ENCODE data around the gene KLRD1.
"Not testable (repeated sequence)": the region's sequence is repeated elsewhere in the genome, so short reads cannot be mapped to it uniquely, and the experiment has no call there.

Gene KLRD1

DNA sequence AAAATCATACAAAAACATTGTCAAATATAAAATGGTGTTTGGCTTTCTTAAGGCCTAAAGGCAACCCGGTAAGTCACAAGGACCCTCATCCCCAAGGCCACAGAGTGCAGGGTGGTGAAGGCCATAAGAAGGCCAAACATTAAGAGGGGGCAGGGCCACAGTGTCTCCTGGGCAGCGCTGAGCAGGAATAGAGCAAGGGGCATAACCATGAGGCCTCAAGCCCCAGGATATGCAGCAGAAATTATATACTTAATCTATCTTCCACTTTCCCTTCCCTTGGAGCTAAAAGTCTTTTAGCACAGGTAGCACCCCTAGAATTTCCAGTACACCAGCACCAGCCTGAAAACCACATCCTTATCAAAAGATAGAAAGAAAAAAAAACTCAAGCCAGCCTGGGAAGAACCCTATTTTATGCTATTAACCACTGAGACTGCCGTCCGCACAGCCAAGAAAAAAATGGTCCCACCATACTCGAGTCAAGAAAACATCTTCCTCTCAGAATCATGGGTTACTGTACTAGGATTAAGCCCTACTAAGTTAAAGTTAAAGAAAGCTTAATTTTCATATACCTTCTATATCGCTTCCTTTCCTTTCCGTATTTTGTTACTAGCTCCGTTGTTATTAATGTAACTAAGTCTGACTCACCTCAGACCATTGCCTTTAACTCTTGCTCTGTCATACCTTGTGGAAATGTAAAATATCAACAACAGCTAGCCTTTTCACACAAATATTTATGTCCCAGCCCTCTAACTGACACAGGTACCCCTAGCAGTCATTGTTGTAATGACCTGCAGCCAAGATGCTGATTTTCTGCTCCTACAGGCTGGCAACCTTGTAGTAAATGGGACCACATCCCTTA lies 62.1 kb downstream of the KLRD1 start:
- H3K4me3 ChIP-seq (replicated peaks; ENCODE audit: low read depth, low read length) = no peak overlapping the region
- TF ChIP-seq, protein P1, sequence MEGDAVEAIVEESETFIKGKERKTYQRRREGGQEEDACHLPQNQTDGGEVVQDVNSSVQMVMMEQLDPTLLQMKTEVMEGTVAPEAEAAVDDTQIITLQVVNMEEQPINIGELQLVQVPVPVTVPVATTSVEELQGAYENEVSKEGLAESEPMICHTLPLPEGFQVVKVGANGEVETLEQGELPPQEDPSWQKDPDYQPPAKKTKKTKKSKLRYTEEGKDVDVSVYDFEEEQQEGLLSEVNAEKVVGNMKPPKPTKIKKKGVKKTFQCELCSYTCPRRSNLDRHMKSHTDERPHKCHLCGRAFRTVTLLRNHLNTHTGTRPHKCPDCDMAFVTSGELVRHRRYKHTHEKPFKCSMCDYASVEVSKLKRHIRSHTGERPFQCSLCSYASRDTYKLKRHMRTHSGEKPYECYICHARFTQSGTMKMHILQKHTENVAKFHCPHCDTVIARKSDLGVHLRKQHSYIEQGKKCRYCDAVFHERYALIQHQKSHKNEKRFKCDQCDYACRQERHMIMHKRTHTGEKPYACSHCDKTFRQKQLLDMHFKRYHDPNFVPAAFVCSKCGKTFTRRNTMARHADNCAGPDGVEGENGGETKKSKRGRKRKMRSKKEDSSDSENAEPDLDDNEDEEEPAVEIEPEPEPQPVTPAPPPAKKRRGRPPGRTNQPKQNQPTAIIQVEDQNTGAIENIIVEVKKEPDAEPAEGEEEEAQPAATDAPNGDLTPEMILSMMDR (IDR thresholded peaks at IDR 0.05; ENCODE audit: low read depth, low read length, missing control alignments) = no peak
- DNase-seq (ENCODE audit: extremely low read depth, low read depth) = no peak

DNA sequence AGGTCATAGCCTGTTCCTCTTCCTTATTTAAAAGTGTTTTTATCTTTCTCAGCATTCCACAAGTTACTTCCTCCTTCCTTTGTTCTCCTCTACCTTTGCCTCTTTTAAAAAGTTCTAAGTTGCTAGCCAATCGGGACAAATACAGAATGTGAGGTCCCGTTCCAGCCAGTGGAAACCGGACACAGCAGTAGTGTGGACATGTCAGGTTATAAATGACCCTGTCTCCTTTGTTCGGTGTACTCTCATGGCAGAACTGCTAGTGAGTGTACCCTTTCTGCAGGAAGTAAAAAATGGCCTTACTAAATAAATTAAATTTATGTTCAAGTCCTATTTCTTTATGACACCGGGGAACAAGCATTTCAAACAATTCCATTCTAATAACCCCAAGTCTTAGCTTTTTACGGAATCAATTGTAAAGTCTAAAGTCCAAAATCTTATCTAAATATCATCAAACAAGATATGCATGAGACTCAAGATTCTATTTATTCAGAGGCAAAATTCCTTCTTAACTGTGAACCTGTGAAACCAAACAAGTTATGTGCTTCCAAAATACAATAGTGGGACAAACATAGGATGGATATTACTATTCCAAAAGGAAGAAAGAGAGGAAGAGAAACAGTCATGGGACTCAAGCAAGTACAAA lies 64.3 kb downstream of the KLRD1 start:
- H3K4me3 ChIP-seq (replicated peaks; ENCODE audit: low read depth, low read length); DNase-seq (ENCODE audit: extremely low read depth, low read depth): not testable (repeated sequence)

DNA sequence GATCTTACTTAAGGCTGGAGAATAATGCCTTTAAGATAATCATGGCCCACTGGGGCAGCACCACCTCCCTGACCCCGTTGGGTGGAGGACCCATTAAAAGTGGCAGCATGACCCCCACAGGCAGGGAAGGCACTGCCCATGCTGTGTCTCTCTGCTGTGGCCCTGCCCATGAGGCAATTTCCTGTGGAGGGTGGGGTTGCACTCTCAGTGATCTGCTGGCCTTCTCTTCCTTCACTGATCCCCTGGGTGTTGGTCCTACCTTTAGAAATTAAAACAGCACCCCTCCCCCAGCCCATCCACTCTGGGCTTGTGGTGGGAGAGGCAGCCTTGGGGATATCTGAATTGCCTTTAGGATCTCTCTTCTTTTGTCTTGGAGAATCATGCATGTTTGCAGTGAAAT lies 64.9 kb downstream of the KLRD1 start:
- no peak for DNase-seq (ENCODE audit: extremely low read depth, low read depth)
- H3K4me3 ChIP-seq (replicated peaks; ENCODE audit: low read depth, low read length) = no peak overlapping the region
- TF ChIP-seq, protein P1 (IDR thresholded peaks at IDR 0.05; ENCODE audit: low read depth, low read length, missing control alignments) = no peak

DNA sequence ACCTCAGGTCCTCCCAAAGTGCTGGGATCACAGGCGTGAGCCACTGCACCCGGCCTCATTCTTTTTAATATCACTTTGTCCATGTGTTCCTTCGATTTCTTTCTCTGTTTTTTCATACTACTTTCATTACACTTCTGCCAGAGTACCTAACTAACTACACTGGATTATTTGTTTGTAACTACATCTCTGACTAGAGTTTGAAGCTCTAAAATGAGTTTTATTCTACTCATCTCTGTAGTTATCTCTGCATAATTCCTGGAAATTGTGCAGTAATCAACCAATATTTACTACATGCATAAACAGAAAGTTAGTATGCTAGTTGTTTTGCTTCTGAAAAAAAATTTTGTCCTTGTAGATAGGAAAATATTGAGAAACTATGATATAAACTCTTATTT lies 67.0 kb downstream of the KLRD1 start:
- TF ChIP-seq, protein P1 (IDR thresholded peaks at IDR 0.05; ENCODE audit: low read depth, low read length, missing control alignments) = no peak
- no peak overlapping the region for H3K4me3 ChIP-seq (replicated peaks; ENCODE audit: low read depth, low read length)
- no peak for DNase-seq (ENCODE audit: extremely low read depth, low read depth)

DNA sequence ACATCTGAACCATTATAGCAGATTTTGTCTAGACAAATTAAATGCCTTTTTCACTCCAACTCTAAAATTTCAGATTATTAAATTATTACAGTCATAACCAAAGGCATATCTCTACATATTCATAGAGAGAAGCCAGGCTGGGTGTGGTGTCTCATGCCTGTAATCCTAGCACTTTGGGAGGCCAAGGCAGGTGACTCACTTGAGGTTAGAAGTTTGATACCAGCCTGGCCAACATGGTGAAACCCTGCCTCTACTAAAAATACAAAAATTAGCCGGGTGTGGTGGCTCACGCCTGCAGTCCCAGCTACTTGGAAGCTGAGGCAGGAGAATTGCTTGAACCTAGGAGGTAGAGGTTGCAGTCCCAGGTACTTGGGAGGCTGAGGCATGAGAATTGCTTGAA lies 71.1 kb downstream of the KLRD1 start:
- not testable (repeated sequence) for DNase-seq (ENCODE audit: extremely low read depth, low read depth); H3K4me3 ChIP-seq (replicated peaks; ENCODE audit: low read depth, low read length)
